Fibroblast of lung (primary cell): ENCODE measurements around the gene ANKMY1. TPM values are rescaled to one million over a fixed set of nuclear protein-coding genes. Genes with fewer than 3 reads are reported as not detected.
A peak's percentile ranks its signal among the peaks of the same experiment; 100 is the strongest.

Source experiments
- DNase-seq, 2 donors: peaks; one replicate each; pipeline versions ENCODE4 v3.0.0 to v3.0.0-alpha.2; 2010; ENCODE audit warnings: low read depth in 2 of 2
- H2AFZ ChIP-seq: 2 replicates; pipeline ENCODE4 v1.5.1; 2012; ENCODE audit warnings: low read length, control low read depth, inconsistent platforms
- H3K27ac ChIP-seq: 2 replicates; pipeline ENCODE4 v1.5.1; 2011; ENCODE audit warnings: low read length, control low read depth; ENCODE audit not compliant: insufficient read depth
- H3K27me3 ChIP-seq: 2 replicates; pipeline ENCODE4 v1.5.1; 2011; ENCODE audit warnings: mild to moderate bottlenecking, low read length; ENCODE audit not compliant: control insufficient read depth, insufficient read depth
- H3K36me3 ChIP-seq: 2 replicates; pipeline ENCODE4 v1.5.1; 2011; ENCODE audit warnings: low read length; ENCODE audit not compliant: control insufficient read depth, insufficient read depth
- H3K4me1 ChIP-seq: 2 replicates; pipeline ENCODE4 v1.5.1; 2011; ENCODE audit warnings: low read length; ENCODE audit not compliant: control insufficient read depth, insufficient read depth; ENCODE audit errors: extremely low read depth
- H3K4me2 ChIP-seq: 2 replicates; pipeline ENCODE4 v1.5.1; 2011; ENCODE audit warnings: low read length, control low read depth; ENCODE audit not compliant: insufficient read depth; ENCODE audit errors: extremely low read depth
- H3K4me3 ChIP-seq, 4 experiments: fragments of 200-600 bp in 1 of 4; sonication (generic) in 1 of 4; replicated peaks in 1 of 4; 2 replicates each; pipeline ENCODE4 v1.5.1; 2011 to 2016; ENCODE audit warnings: low read length in 4 of 4, low read depth in 3 of 4, mild to moderate bottlenecking in 3 of 4, control low read depth in 2 of 4, inconsistent platforms in 1 of 4, mixed read lengths in 1 of 4; ENCODE audit not compliant: insufficient read depth in 1 of 4; ENCODE audit errors: control extremely low read depth in 1 of 4
- H3K79me2 ChIP-seq: 2 replicates; pipeline ENCODE4 v1.5.1; 2012; ENCODE audit warnings: mild to moderate bottlenecking, low read length, inconsistent platforms; ENCODE audit not compliant: control insufficient read depth, insufficient read depth
- H3K9ac ChIP-seq: 2 replicates; pipeline ENCODE4 v1.5.1; 2011; ENCODE audit warnings: mild to moderate bottlenecking, low read length, control low read depth; ENCODE audit not compliant: insufficient read depth
- H3K9me3 ChIP-seq: 2 replicates; pipeline ENCODE4 v1.5.1; 2012; ENCODE audit warnings: low read depth, low read length; ENCODE audit not compliant: control insufficient read depth, insufficient read depth
- H4K20me1 ChIP-seq: 2 replicates; pipeline ENCODE4 v1.5.1; 2011; ENCODE audit warnings: low read length; ENCODE audit not compliant: control insufficient read depth, insufficient read depth; ENCODE audit errors: extremely low read depth
- EZH2 ChIP-seq: IDR thresholded peaks from 2 replicates; pipeline ENCODE4 v1.5.1; 2012; ENCODE audit warnings: low read length, control low read depth, mild to moderate bottlenecking; ENCODE audit errors: missing control alignments
- polyA plus RNA-seq, 2 donors: library from polyadenylated mRNA; depleted of rRNA in 1 of 2; stranded (reverse) in 1 of 2; unstranded in 1 of 2; fragments of >200 nt; gene quantifications; 2 replicates each; pipeline ENCODE4 v1.2.1, GENCODE V29; 2011 to 2012; ENCODE audit warnings: missing spikeins in 1 of 2
- total RNA-seq: library from RNA; depleted of rRNA; stranded (reverse); fragments of >200 nt; gene quantifications from 2 replicates; pipeline ENCODE4 v1.2.1, GENCODE V29; 2014
- TF ChIP-seq, protein P1 (sequence below), 2 donors: IDR thresholded peaks in 1 of 2; conservative IDR thresholded peaks in 1 of 2; 1 replicate in 1 of 2; 2 replicates in 1 of 2; pipeline ENCODE4 v1.5.1; 2011 to 2012; ENCODE audit warnings: low read length in 2 of 2, control low read depth in 1 of 2, inconsistent platforms in 1 of 2, low read depth in 1 of 2, mild to moderate bottlenecking in 1 of 2

The ANKMY1 gene
- total and polyA plus RNA-seq, 2 donors (not counting 1 experiment from before 2014, with no cell fraction given) = 2.8 to 7.4 TPM

DNA sequence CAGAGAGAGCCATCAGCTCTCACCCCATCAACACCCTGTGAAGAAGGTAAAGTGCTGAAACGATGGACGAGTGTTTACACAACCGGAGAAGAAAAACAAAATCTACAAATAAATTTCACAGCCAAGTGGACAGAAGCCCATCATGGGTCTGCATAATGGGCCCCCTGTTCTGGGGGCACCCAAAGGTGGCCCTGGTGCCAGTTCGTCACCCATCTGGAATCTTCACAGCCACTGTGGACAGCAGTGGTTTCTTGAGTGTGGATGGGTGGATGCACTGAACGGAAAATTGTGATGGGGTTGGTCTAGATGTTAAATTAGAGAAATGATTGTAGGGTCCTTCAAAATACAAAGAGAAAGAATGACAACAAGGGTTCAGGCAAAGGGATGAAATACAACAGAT lies 38.8 kb downstream of the ANKMY1 start:
- Histone ChIP-seq H4K20me1 (no peaks in the 10 kb centered on the region), H2AFZ (peak overlapping the region; percentile 67), H3K4me2 (no peak overlapping the region), H3K27me3 (peaks cover 2% of the 10 kb centered on the region), H3K27ac (no peak overlapping the region), H3K4me1 (peaks cover 3% of the 10 kb centered on the region), H3K36me3 (no peaks in the 10 kb centered on the region), H3K9me3 (no peaks in the 10 kb centered on the region), H3K9ac (no peak overlapping the region), H3K79me2 (no peaks in the 10 kb centered on the region), H3K4me3 (peak overlapping the region in 1 of 4 experiments; percentile 38)
- no peak for TF ChIP-seq EZH2
- TF ChIP-seq, protein P1, sequence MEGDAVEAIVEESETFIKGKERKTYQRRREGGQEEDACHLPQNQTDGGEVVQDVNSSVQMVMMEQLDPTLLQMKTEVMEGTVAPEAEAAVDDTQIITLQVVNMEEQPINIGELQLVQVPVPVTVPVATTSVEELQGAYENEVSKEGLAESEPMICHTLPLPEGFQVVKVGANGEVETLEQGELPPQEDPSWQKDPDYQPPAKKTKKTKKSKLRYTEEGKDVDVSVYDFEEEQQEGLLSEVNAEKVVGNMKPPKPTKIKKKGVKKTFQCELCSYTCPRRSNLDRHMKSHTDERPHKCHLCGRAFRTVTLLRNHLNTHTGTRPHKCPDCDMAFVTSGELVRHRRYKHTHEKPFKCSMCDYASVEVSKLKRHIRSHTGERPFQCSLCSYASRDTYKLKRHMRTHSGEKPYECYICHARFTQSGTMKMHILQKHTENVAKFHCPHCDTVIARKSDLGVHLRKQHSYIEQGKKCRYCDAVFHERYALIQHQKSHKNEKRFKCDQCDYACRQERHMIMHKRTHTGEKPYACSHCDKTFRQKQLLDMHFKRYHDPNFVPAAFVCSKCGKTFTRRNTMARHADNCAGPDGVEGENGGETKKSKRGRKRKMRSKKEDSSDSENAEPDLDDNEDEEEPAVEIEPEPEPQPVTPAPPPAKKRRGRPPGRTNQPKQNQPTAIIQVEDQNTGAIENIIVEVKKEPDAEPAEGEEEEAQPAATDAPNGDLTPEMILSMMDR (conservative IDR thresholded peaks at IDR 0.05 in 1 of 2, IDR thresholded peaks at IDR 0.05 in 1 of 2; ENCODE audit: low read depth in 1 of 2, low read length in 2 of 2) = no peak
- DNase-seq = no peak

DNA sequence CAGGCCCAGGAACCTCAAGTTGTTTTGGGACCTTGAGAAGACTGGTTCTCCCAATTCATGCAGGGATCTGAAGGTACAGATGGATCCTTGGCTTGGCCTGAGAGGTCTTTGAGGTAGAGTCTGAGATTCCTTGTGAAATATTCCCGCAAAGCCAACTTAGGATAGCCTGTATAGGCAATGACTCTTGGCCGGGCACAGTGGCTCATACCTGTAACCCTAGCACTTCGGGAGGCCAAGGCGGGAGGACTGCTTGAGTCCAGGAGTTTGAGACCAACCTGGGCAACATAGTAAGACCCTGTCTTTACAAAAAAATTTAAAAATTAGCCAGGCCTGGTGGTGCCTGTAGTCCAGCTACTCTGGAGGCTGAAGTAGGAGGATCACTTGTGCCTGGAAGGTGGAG lies 40.4 kb downstream of the ANKMY1 start:
- no peak overlapping the region for H3K4me2 ChIP-seq
- no peaks in the 10 kb centered on the region for H3K36me3 ChIP-seq
- no peaks in the 10 kb centered on the region for H3K9me3 ChIP-seq
- no peaks in the 10 kb centered on the region for H3K79me2 ChIP-seq
- H3K9ac ChIP-seq = no peak overlapping the region
- no peak for TF ChIP-seq EZH2
- TF ChIP-seq, protein P1 (conservative IDR thresholded peaks at IDR 0.05 in 1 of 2, IDR thresholded peaks at IDR 0.05 in 1 of 2; ENCODE audit: low read depth in 1 of 2, low read length in 2 of 2) = no peak
- H3K27me3 ChIP-seq = peaks cover 2% of the 10 kb centered on the region
- H3K4me3 ChIP-seq = no peak overlapping the region
- H2AFZ ChIP-seq = no peak overlapping the region
- H3K4me1 ChIP-seq = peaks cover 3% of the 10 kb centered on the region
- no peak for DNase-seq
- no peak overlapping the region for H3K27ac ChIP-seq
- H4K20me1 ChIP-seq = no peaks in the 10 kb centered on the region

DNA sequence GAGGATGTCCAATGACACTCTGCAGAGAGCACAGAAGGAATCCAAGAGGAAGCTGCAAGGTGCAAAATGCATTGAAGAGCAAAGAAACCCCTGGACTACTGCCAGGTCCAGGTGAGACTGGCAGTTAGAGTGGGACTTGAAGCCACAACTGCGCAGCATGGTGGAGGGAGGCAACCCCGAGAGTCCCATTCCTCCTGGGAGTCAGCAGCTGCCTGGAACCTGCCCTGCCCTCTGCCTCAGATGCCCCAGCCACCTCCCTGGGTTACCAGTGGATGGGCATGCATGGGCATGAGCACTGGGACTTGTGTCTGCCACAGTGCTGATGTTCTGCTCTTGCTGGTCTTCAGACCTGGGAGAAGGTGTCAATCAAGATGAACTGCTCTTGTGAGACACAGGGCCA lies 43.2 kb downstream of the ANKMY1 start:
- H3K27ac ChIP-seq = no peak overlapping the region
- H3K27me3 ChIP-seq = no peaks in the 10 kb centered on the region
- no peaks in the 10 kb centered on the region for H3K9me3 ChIP-seq
- DNase-seq = no peak
- no peak overlapping the region for H3K4me3 ChIP-seq
- no peaks in the 10 kb centered on the region for H3K79me2 ChIP-seq
- H3K4me2 ChIP-seq = no peak overlapping the region
- no peak overlapping the region for H3K9ac ChIP-seq
- peaks cover 3% of the 10 kb centered on the region for H3K4me1 ChIP-seq
- no peak overlapping the region for H2AFZ ChIP-seq
- TF ChIP-seq, protein P1 (conservative IDR thresholded peaks at IDR 0.05 in 1 of 2, IDR thresholded peaks at IDR 0.05 in 1 of 2; ENCODE audit: low read depth in 1 of 2, low read length in 2 of 2) = no peak
- TF ChIP-seq EZH2 = no peak
- no peaks in the 10 kb centered on the region for H4K20me1 ChIP-seq
- no peaks in the 10 kb centered on the region for H3K36me3 ChIP-seq
